HG03159 (cell line): Measurements from ENCODE around the gene GDPD5.

Experiments used
- ATAC-seq: cut with Tn5 transposase; IDR thresholded peaks from one replicate; pipeline ENCODE4 v1.9.1; 2021; ENCODE audit warnings: mild to moderate bottlenecking, moderate library complexity; ENCODE audit not compliant: unreplicated experiment

Gene GDPD5

GRCh38 chr11:75495749-75496304 is 29.9 kb downstream of the GDPD5 start:
- no peak for ATAC-seq

- ATAC-seq: no peak
Measured at GRCh38 chr11:75493626-75494025, 32.1 kb downstream of the GDPD5 start.

GRCh38 chr11:75492181-75492820 is 33.4 kb downstream of the GDPD5 start:
- ATAC-seq: no peak

GRCh38 chr11:75491465-75491864 is 34.3 kb downstream of the GDPD5 start:
- no peak for ATAC-seq

GRCh38 chr11:75490221-75491181 is 35.2 kb downstream of the GDPD5 start:
- ATAC-seq: no peak

GRCh38 chr11:75487365-75487764 is 38.4 kb downstream of the GDPD5 start:
- ATAC-seq: no peak

- ATAC-seq: no peak
Measured at GRCh38 chr11:75485742-75486141, 40.0 kb downstream of the GDPD5 start.

GRCh38 chr11:75482931-75483469 is 42.7 kb downstream of the GDPD5 start:
- no peak for ATAC-seq

- no peak for ATAC-seq
Measured at GRCh38 chr11:75481922-75482606, 43.7 kb downstream of the GDPD5 start.

GRCh38 chr11:75481223-75481921 is 44.4 kb downstream of the GDPD5 start:
- no peak for ATAC-seq

- ATAC-seq: no peak
Measured at GRCh38 chr11:75480185-75481175, 45.3 kb downstream of the GDPD5 start.

- no peak for ATAC-seq
Measured at GRCh38 chr11:75479597-75480145, 46.1 kb downstream of the GDPD5 start.

- ATAC-seq: no peak
Measured at GRCh38 chr11:75478783-75479596, 46.8 kb downstream of the GDPD5 start.

- ATAC-seq: no peak
Measured at GRCh38 chr11:75477614-75477935, 48.2 kb downstream of the GDPD5 start.

- no peak for ATAC-seq
Measured at GRCh38 chr11:75476739-75477613, 48.8 kb downstream of the GDPD5 start.

GRCh38 chr11:75475767-75476650 is 49.7 kb downstream of the GDPD5 start:
- ATAC-seq: no peak
